GM15510 (cell line): ENCODE results near the gene SNRNP40.

ENCODE experiments used
- POLR2A ChIP-seq: IDR thresholded peaks from 3 replicates; pipeline ENCODE4 v1.6.1; 2011; ENCODE audit warnings: borderline replicate concordance; ENCODE audit not compliant: insufficient read length; ENCODE audit errors: extremely low read depth

Gene SNRNP40

DNA sequence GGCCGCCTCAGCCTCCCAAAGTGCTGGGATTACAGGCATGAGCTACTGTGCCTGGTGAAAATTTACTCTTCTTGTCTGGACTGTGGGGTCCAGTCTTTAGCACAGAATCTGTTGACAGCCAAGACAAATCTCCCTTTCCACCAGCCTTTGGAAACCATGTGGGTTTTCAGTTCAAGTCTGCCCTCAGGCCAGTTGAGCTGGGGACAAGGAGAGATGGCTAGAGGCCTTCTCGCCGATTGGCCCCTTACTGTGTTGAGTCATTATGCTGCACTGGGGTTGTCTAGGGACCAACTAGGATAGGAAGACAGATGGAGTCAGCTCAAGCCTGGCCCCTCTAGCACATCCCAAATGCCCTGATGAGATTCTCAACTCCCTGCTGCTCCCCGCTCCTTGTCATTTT is 48.3 kb downstream of the SNRNP40 start:
- TF ChIP-seq POLR2A, result no peak

- no peak for TF ChIP-seq POLR2A
Observed at GRCh38 chr1:31244326-31244725, 52.3 kb downstream of the SNRNP40 start.

DNA sequence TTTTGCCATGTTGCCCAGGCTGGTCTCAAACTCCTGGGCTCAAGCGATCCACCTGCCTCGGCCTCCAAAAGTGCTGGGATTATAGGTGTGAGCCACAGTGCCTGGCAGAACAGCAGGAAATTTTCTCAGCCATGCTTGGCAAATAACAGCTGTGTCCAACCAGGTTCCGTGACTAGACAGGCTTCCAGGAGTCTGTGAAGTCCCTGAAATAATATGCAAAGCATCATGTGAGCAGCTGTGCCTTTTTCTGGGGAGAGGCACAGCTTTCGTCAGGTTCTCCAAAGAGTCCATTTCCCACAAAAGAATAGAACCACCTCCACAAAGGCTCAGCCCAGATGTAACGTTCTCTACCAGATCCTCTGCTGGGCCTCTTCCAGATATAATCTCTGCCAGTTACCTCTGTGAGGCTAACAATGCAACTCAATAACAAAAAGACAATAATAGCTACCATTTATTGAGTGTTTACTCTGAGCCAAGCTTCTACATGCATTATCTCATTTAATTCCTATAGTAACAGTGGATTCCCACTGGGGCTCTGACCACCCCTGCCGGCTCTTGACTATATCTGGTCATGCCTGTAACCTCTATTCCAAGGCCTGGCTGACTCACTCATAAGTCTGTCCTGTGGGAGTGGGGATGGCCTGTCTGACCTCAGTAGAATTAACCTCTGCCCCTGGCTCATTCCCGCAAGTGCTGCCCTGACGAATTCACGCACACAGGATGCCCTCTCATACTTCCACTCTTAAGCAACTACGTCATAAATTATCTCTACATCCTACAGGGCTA is 52.9 kb downstream of the SNRNP40 start:
- no peak for TF ChIP-seq POLR2A

DNA sequence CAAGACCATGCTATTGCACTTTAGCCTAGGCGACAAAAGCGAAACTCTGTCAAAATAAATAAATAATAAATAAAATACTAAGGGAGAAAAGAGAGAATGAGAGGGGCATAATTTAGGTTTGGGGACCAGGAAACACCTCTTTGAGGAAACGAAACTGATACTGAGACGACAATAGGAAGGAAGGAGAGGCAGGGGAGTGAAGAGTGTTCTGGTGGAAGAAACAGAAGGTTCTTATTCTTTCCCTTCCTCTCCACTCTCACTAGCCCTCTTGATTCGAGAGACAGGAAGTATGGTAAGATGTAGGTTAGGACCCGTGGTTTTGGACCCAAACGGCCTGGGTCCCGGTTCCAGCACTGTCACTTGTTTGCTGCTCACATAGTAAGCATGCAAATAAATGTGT is 55.3 kb downstream of the SNRNP40 start:
- no peak for TF ChIP-seq POLR2A

DNA sequence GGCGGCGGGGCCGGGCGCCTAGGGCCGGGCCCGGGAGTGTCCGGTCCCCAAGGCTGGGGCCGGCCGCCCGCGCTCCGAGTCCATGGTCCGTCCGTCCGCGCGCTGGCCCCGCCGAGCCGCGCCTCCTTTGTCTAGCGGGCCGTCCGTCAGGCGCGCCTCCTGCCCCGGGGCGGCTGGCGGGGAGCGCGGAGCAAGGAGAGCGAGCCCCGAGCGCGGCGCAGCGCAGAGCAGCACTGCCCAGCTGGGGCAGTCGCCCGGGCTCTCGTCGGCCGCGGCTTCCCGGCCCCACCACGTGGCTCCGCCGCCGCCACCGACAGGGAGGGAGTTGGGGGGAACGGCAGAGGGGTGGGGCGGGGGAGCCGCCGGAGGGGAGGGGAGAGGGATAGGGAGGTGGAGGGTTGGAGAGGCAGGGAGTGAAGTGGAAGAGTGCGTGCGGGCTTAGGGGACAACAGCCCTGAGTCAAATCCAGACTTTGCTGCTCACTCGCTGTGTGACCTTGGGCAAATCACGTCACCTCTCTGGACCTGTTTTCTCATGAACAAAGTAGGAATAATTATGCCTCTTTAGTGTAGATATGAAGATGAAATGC is 56.8 kb downstream of the SNRNP40 start, which contains the start of gene NKAIN1:
Gene NKAIN1 (minus strand): TSS at position 235 of the 589 bp plus-strand sequence. CDS start 340 bp downstream, outside the sequence.
- no peak for TF ChIP-seq POLR2A

DNA sequence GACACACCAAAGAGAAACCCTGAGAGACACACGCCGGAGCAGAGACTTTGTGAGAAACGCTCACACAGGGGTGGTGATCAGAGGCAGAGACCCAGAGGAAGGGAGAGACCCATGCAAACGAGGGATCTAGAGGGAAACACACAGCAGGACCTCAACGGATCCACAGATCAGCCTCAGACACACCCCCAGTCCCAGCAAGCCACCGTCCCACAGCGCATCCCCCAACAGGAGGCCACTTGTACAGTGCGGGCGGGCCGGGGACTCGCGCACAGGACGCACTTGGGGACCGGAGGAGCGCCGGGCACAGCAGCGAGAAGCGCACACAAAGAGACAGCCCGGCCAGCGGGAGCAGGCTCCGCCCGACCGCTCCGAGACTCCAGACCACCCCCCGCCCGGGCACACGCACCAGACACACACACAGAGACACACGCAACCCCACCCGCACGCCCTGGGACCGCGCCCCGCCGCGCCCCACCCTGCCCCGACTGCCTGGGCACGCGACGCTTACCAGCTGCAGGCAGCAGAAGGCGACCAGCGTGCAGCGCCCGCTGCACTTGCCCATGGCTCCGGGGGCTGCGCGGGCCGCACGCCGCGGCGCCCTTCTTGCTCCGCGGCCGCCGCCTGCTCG is 57.5 kb downstream of the SNRNP40 start:
- TF ChIP-seq POLR2A, result no peak

- TF ChIP-seq POLR2A, result no peak
Observed at GRCh38 chr1:31238612-31238985, 58.0 kb downstream of the SNRNP40 start.

DNA sequence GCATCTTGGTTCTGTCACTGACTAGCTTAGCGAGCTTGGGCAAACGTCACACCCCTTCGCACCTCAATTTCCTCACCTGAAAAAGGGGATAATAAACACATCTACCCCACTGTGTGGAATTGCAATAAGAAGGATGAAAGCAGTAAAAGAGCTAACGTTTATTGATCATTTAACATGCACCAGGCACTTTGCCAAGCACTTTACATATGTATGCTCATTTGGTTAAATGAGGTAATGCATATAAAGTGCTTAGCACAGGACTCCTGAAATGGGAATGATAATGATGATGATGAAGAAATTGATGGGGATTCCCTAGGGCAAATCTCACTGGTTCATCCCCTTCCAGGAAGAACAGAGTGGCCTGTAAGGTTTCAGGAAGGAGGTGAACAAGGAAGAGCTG is 61.7 kb downstream of the SNRNP40 start:
- no peak for TF ChIP-seq POLR2A

DNA sequence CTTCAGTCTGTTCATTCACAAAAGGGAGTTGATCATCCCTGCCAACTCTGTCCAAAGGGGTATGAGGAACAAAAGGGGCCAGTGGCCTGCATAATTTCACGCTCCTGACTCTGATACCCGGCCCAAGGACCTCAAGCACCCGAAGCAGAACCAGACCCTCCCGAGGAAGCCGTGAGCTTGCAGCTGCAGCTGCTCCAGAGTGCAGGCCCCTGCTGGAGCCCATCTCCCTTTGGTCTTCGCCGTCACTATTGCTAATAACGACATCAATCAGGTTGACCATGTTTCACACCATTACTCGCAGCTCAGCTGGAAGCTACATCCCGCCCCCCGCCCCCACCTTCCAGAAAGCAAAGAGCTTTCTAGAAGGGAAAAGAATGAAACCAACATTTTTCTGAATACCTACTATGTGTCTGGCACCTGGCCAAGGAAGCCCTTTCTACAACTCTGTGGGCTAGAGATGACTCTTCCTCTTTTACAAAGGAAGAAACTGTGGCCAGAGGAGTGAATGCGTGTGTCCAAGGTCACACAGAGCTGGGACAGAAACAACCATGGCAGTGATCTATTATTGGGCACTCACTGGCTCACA is 62.4 kb downstream of the SNRNP40 start:
- no peak for TF ChIP-seq POLR2A

DNA sequence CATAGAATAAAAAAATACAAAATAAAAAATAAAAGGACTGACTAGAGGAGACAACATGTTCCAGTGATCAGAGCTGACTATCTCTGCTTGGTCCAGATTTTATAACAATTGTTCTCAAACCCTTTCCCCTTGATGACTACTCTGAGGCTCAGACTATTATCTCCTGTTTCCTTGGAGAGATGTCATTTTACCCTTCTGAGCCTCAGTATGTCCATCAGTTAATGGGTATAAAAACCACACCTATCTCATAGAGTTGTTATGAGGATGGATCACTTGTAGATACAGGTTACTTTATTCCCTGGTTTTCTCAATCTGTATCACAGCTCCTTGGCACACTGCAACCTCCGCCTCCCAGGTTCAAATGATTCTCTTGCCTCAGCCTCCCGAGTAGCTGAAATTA is 63.9 kb downstream of the SNRNP40 start:
- TF ChIP-seq POLR2A, result no peak

GRCh38 chr1:31231802-31232201 is 64.8 kb downstream of the SNRNP40 start:
- no peak for TF ChIP-seq POLR2A

DNA sequence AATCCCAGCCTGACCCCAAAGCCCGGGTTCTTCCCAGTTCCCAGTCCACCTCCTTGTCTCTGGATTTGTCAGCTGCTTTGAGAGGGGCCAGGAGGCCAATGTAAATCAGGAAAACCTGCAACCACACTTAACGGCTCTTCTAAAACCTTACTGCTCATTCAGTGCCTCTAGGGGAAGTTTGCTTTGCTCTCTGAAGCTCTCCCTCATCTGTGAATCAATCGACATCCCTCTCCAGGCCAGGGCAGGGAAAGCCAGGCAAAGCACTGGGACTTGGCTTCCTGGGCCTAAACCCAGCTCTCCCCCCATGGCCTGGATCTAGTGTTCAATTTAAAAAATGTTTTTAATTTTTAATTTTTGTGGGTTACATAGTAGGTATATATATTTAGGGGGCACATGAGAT is 66.2 kb downstream of the SNRNP40 start:
- no peak for TF ChIP-seq POLR2A

DNA sequence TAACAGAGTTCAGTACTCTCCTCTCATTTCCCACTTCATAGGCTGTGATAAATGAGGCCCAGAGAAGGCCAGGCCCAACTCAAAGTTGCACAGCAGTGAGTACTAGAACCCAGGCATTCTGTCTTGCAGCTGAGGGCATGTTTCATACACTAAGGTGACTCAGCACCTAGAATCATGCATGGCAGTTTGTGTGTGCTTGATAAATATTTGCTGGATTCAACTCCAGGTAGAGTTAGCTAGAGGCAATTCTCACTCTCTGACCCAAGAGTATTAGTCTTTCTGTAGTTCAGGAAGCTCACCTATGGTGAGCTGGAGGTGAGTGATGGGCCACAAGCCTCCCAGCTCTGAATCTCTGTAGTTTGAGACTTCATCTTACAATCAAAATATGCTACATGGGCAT is 67.6 kb downstream of the SNRNP40 start:
- no peak for TF ChIP-seq POLR2A

DNA sequence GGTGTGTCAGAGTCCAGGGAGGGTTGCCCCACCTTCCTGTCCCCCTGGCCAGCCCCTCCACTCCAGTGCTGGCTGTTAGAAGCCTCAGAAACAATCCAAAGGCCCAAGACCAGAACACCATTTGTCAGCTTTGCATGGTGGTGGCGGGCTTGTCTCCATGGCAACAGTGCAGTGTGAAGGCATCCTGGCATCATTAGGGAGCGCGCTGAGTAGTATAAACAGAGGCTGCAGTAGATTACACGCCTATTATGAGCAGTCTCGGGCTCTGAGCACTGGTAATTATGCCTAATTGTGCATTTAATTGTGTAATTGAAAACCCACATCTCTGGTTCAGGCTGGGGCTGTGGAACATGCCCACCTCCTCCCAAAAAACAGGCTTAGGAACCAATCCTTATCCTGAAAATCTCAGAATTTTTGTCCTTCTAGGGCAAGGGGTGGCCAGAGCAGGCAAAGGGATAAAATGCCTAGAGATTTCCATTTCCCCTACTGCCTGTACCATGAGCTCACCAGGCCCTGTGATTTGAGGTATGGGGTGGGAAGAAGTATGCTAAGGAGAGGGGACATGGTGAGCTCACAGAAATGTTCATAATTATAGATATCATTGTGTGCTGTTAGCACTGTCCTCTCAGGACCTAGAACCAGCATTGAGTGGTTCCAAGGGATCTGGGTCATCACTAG is 68.6 kb downstream of the SNRNP40 start:
- no peak for TF ChIP-seq POLR2A

DNA sequence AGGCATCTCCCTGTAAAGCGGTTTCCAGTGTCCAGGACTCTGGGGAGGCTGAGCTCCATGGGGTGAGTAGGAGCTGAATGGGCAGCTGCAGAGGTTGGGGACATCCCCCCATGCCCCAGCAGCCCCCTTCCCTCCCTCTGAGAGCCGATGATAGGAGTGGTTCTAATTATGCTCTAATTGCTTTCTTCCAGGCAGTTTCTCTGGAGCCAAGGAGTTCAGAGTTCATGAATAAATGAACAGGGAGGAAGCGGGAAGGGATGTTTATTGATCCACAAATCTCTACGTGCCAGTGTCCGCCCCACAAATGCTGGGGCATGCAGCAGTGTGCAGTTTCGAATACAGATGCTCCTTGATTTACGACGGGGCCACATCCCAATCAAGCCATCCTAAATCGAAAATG is 72.5 kb downstream of the SNRNP40 start:
- TF ChIP-seq POLR2A, result no peak

DNA sequence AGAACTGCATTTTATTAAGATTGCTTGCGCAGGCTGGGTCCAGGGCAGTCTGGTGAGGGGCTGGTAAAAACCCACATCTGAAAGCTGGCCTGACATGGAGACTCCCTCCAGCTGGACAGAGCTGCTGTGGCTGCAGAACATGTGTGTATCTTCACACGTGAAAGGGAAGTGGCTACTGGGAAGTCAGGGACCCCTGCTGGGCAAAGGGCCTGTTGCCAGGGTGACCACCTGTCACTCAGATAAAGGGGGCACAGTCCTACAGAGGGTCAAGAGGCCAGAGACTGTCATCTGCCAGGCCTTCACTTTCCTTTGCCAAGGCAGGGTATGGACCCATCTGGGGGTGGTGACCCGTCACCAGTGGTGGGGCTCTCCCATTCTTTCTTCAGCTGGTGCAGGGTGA is 74.4 kb downstream of the SNRNP40 start:
- no peak for TF ChIP-seq POLR2A

DNA sequence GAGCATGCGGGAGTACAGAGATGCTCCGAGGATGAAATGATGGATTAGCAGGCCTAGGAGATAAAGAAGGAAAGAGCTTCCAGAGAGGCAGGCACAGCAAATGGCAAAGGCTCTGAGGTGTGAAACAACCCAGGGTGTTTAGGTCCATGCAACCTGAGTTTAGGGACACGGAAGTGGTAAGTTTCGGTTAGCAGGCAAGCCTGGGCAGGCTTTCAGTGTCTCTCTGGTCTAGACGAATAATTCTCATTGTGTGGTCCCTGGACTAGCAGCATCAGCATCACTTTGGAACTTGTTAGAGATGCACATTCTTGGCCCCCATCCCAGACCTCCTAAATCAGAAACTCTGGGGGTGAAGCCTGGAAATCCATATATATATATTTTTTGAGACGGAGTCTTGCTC is 75.5 kb downstream of the SNRNP40 start:
- no peak for TF ChIP-seq POLR2A
